Subcutaneous adipose tissue (tissue), 4 donors: ENCODE measurements around the gene STOML2. TPM values are rescaled to one million over a fixed set of nuclear protein-coding genes. Genes with fewer than 3 reads are reported as not detected.

Source experiments
- CTCF ChIP-seq: fragments of 450-650 bp; IDR thresholded peaks from one replicate; pipeline ENCODE4 v1.5.1; 2016; ENCODE audit warnings: low read depth, mild to moderate bottlenecking, control low read depth, antibody characterized with exemption, moderate library complexity
- total RNA-seq, 4 donors: library from RNA; depleted of rRNA; stranded (reverse); fragments of >200 nt; gene quantifications; one replicate each; pipeline ENCODE4 v1.1.0, GENCODE V29; 2016

Gene STOML2
- total RNA-seq, 4 donors from 2014 or later, result 62.7 to 81.2 (median 68.1) TPM

DNA sequence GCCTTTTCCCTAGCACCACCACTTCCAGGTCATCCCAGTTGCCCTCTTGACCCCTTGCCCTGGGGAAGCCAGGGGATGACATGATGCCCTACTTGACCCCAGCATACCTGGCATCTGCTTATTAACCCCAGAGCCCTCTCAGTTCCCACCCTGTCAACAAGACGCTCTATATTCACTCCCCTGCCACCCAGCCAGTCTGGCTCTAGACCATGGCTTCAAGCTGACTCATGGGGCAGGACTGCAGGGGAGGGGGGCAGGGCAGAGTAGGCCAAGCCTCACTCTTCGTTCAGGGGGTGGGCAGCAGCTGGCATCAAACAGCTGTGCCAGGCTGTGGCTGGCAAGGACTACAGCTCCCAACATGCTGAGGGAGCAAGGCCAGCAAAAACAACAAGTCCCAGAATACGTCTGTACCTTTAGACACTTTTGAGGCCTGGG, 7.4 kb upstream of the STOML2 start:
- TF ChIP-seq CTCF, result no peak

- TF ChIP-seq CTCF, result no peak
These were observed 6.1 kb upstream of the STOML2 start for GRCh38 chr9:35108946-35109575.

DNA sequence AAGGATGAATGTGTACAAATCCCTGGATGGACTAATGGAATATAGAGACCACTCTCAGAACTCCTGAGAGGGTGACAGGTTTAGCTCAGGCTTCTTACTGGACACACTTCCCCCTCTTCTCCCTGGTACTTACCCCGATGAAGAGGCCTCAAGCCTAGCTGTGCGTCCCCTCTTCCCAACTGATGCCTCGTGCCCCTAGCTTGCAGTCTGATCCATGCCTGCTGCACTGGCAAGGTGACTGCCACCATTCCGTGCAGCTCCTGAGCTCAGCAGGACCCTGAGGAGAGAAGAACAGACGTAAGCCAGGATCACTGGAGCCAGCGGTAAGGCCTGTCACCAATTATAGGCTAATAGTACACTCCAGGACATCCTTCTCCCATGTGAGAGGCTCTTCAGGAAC, 5.5 kb upstream of the STOML2 start:
- no peak for TF ChIP-seq CTCF

GRCh38 chr9:35107297-35108290, 4.7 kb upstream of the STOML2 start:
- TF ChIP-seq CTCF, result no peak

GRCh38 chr9:35106343-35106730, 3.4 kb upstream of the STOML2 start:
- no peak for TF ChIP-seq CTCF

GRCh38 chr9:35105571-35106342, 2.8 kb upstream of the STOML2 start:
- no peak for TF ChIP-seq CTCF
